Activated T-helper 1 cell treated with Interleukin-2 at 50 U/mL for 16 hours (primary cell): ENCODE measurements around the gene VPS41.

Experiments used
- DNase-seq: peaks from one replicate; pipeline ENCODE4 v3.0.0-alpha.2; 2020; ENCODE audit warnings: low read depth

VPS41 gene

DNA sequence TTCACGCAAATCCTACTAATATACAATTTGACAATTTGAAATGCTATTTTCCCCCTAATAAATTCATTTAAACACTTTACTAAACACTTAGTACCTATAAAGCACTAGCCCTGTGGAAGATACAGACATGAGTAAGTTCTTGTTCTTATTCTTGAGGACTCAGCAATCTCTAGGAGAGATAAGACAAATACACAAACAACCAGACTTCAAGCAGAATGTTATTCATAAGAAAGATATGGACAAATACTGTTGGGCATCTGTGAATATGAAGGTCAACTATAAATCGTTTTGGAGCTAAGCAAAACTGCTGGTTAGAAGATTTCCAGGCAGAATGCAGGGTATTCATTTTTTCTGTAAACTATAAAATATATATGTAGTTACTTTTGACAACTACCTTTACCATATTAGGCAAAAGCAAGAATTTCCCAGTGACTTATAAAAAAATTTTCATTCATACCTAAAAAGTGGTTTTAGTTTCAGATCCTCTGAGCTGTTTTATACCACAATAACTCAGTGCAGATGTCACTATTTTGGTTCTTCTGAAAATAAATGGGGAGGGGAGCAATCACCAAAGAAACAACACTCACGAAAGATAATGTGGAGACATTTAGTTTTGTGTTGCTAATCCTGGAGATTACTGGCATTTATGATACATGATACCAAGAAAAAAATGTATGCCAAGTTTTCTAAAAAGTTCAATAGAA is 3.8 kb downstream of the VPS41 start:
- DNase-seq, result no peak

DNA sequence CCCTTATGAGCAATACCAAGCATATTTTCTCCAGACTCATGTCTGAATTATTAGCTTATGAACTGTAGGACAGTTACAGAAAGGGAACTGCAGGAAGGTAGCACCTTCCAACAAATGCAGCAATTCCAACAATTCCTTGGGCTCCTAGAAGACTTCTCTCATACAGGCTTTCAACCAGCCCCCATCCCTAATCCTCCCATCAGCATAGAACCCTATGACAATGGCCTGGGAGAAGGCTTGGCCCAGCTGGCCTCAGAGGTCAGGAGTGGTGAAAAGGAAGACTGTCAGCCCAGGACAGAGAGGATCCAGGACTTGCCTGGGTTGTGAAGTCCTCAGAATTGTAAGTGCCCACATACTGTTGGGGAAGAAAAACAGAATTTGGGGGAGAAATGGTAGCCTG is 5.9 kb downstream of the VPS41 start:
- DNase-seq, result no peak

DNA sequence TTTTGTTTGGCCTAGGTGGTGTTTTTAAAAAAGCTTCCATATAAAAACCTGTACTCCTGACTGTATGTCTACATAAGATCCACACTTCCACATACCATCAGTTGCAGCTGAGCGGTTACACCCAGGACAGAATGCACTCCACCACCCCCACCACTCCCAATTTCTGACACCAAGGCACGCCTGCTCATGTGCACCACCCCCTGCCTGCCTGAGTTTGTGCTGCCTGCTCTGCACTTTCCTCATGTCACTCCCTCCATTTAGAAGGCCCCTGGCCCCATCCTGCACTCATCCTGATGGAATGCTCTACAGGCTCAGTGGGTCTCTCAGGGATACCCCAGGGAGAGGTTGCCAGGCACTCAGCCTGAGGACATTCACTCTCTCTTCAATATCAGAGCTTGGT is 6.5 kb downstream of the VPS41 start:
- DNase-seq, result no peak

DNA sequence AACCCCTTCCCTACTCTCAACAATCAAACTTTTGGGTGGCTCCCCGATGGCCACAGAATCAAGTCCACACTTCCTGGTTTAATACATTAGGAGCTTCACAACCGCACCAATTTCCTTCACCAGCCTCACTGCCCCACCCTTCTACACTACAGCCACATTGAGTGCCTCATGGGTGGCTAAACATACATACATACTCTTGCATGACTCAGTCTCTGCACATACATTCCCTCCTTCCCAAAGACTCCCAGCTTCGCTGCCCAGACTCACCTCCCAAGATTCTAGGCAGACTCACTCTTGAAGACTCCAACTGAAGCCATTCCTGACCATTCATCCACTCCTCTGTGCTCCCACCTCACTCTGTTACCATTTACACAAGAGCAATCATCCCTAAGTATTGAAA is 15.9 kb downstream of the VPS41 start:
- DNase-seq, result no peak

DNA sequence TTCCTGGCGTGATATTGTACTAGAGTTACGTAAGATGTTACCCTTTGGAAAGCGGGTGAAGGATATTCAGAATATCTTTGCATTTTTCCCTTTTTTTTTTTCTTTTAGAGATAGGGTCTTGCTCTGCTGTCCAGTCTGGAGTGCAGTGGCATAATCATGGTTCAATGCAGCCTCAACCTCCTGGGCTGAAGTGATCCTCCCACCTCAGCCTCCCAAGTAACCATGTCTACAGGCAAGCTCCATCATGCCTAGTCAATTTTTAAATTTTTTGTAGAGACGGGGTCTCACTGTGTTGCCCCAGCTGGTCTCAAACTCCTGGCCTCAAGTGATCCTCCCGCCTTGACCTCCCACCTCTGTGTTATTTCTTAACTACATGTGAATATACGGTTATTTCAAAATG is 18.4 kb downstream of the VPS41 start:
- no peak for DNase-seq

DNA sequence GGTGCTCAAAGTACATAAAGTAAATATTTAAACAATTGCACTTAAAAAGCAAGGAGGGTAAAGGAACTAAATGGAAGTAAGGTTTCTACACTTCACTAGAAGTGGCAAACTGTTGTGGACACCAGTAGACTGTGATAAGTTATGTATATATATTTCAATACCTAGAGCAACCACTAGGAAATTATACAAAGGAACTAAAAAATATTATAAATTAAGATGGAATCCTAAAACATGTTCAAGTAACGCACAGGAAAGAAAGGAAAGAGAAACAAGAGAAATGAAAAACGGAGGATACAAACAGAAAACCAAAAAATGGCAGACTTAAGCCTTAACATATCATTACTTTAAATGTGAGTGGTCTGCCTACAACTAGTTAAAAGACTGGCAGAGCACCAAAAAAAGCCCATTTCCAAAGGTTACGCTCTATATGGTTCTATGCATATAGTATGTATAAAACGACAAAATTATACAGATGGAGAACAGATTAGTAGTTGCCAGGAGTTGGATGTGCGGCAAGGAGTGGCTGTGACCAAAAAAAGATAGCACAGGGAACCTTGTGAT is 19.0 kb downstream of the VPS41 start:
- no peak for DNase-seq

DNA sequence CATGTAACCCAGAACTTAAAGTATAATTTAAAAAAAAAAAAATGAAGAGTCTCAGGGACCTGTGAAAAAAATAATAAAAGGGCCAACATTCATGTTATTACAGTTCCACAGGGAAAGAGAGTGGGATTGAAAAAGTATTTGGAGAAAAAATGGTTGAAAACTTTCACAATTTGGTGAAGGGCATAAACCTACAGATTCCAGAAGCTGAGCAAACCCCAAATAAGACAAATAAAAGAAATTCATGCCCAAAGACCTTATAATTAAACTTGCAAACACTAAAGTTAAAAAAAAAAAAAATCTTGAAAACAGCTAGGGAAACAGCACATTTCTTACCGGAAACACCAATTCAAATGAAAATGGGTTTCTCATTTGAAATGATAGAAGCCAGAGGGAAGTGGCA is 19.9 kb downstream of the VPS41 start:
- DNase-seq, result no peak

DNA sequence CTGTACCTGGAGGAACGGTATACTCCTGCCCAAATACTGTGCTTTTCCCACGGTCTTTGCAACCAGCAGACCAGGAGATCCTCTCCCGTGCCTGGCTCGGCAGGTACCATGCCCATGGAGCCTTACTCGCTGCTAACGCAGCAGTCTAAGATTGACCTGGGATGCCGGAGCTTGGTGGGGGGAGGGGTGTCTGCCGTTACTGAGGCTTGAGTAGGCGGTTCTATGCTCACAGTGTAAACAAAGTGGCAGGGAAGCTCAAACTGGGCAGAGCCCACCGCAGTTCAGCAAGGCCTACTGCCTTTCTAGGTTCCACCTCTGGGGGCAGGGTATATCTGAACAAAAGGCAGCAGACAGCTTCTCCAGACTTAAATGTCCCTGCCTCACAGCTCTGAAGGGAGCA is 22.7 kb downstream of the VPS41 start:
- DNase-seq, result no peak

DNA sequence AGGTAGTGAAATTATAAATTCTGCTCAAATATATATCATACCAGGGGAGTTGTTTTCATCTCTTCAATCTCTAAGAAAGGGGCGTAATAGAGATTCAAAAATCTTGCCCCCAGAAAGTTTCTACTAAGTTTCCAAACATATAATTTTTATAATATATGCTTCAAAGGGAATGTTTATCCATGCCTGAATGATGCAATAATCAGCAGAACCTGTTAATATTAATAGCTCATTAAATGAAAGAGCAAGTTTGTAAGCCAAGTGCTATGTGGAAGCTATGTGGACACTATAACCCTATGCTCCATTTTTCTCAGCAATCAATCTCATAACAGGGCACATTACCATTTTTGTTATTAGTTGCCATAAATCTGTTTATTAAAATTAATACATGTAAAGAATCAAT is 25.3 kb downstream of the VPS41 start:
- no peak for DNase-seq

DNA sequence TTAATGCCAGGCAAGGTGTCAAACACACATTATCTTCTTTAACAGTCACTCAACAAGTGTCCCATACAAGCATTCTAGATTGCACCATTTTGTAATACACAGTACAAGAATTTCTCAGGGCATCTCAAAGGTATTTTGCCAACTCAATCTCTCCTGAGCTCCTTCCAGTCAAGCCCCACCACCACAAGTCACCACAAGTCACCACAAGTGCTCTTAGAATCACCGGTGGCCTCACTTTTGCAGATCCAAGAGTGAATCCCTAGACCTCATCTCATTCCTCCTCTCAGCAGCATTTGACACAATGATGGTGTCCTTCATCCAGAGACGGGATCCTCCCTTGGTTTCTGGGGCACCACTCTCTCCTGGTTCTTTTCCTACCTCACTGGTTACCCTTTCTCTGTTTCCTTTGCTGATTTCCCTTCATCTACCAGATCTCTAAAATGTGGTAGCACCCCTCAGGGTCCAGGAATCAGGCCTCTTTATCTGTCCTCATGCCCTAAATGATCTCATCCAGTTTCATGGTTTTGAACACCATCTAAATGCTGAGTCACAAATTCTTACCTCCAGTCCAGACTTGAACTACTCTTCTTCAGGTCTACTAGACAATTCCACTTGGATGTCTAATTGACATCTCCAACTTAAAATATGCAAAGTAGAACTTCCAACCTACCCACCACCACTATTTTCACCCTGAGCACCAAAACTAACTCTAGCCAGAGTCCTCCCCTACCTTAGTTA is 26.9 kb downstream of the VPS41 start:
- DNase-seq, result no peak

DNA sequence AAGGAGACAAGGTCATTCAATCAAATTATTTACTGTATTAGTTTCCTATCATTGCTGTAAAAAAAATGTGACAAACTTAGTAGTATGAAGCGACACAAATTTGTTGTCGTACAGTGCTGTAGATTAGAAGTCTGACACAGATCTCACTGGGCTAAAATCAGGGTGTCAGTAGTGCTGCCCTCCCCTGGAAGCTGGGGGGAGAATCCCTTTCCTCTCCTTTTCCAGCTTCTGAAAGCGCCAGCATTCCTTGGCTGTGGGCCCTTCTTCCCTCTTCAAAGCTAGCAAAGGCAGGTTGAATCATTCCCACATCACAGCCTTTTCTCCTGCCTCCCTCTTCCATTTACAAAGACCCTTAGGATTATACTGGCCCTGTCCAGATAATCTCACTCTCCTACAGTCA is 28.0 kb downstream of the VPS41 start:
- no peak for DNase-seq

DNA sequence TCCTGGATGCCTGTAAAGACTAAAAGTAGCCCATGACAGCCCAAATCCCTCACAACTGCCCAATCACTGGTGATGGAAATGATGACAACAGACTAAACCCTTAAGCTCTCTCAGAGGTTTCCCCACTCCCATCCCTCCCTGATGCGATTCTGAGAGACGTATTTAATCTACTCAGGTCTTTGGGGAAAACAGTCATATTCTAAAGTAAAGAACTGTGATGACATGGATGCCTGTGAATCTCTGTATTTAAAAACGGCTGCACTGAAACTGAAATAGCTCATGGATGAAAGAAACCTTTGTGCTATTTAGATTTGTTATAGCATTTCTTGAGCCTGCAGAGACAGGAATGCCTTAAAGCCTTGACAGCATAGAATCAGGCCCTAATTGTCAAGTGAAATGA is 28.5 kb downstream of the VPS41 start:
- DNase-seq, result no peak

DNA sequence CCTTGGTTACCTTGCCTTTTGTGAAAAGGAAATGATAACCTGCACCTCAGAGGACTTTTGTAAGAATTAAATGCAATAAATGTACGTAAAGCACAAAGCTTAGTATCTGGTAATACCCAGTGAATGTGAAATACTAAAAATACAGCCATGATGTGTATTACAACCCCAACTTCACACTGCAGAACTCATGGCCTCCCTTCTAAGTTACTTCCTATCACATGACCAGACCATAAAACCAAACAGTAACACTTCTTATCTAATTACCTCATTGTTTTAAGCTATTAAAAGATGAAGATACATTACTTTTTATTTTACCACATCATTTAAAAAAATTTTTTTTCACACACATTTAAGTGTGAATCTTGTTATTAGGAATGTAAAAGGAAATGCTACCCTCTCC is 29.0 kb downstream of the VPS41 start:
- no peak for DNase-seq

DNA sequence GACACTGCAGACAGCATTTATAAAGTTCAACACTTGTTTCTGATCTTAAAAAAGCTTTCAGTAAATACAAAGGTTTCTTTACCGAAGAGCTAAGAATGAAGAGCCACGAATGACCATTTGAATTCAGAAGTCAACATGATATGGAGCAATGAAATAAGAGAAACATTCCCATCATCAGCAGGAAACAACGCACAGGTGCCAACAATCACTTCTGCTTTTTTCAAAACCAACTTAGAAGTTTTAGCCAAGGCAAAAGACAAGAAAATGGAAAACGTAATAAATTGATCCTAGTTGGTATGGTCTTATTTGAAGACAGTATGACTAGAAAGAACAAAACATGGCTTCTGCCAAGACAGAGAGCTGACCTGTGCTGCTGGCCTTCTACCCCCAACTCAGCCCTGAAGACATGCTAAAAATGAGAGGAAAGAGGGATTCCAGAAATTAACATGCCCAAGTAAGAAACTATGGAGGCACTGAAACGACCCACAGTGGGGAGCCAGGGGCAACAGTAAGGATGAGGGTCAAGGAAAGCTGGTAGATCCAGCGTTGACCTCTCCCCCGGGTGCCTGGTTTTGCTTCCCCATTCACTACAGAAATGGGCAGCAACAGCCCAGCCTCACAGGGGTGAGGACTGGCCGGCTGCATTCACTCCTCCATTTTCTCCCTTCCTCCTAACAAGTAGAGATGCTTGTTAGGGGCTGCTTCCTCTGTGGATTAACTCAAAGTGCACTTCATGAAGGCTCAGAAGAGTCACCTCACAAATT is 30.1 kb downstream of the VPS41 start:
- DNase-seq, result no peak

DNA sequence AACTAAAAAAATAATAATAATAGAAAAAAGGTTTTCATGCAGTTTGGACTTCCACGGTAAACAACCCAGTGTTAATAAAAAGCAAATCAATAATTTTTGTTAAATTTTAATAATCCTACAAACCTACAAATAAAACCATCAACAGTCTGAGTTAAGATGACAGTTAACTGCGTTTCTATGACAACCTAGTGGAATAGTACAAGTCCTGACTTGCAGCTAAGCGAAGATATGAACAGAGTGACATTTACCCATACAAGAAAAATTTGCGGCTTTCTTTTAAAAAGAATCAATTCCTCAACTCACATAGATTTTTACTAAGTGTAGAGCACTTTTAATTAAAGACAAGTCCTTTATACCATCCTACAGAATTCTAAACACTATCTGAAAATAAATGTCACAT is 35.6 kb downstream of the VPS41 start:
- no peak for DNase-seq

DNA sequence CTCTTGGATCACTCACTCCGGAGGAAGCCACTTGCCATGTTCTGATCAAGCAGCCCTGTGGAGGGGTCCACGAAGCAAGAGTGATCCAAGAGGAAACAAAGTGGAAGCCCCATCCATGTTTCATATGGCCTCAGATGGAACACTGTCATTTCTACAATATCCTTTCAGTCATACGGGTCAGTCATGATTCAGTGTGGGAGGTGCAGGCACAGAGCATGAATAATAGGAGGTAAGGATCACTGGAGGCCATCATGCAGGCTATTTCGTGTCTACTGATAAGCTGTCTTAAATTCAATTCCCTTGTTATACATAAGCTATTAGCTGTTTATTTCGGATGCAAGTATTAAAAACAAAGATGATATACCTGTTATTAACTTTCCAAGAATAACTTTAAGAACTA is 36.8 kb downstream of the VPS41 start:
- DNase-seq, result no peak

DNA sequence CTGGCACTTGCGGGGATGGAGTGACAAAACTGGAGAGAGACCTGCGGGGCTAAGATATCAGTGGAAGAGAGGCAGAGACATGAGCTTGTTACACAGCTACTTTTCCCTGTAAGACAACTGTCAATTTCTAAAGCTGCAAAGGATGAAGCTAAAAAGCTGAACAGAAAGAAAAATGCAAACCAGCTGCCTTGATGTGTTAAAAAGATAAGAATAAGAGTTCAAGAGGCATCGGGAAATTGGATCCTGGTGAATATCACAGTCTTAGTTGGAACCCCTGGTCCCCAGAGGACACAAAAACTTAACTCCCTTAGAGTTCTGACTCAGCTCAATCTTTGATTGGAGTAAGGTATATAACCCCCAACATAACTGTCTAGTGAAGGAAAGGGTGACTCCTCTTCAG is 38.8 kb downstream of the VPS41 start:
- DNase-seq, result no peak

DNA sequence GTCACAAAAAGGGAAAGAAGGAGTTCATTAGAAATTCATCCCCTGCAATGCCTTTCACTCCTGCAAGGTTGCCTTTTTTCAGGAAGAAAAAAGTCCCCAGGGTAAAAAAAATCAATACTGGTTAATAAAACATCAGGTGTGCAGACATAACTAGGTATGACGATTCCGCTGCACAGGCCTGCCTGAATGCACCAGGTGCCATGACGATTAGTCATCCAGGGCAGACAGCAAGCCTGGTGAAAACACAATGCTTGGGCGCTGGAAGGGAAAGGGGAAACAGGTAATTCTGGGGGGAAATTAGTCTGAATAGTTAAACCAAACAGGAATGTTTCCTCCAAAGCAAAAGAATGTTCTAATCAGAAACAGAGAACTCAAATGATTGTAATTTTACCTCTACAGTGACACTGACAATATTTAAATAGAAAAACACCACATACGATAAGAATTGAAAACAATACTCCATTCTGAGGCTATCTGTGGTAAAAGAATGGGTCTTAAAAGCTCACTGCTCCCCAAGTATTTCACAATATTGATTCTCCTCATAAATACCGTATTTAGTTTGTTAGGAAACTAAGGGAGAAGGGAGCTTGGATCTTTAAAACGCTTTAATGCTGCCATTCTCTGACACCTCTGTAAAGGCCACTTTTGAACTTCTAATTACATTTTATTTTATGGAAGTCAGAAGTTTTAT is 45.2 kb downstream of the VPS41 start:
- no peak for DNase-seq

DNA sequence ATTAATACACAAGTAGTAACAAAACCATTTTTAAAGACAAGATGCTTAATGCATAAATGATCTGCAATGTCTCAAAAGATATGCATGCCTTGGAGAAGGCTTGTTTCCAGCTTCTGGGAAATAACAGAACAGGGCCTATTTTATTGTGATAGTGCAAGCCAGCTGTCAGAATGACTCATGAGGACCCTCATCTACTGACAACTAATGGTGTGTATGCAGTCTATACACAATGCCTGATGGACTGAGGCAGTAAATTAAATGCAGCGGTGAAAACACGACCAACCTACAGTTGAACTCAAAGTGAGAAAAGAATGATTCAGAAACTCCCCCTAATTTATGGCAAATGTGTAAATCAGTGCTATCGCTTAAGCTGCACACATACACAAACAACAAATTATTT is 46.3 kb downstream of the VPS41 start:
- DNase-seq, result no peak

DNA sequence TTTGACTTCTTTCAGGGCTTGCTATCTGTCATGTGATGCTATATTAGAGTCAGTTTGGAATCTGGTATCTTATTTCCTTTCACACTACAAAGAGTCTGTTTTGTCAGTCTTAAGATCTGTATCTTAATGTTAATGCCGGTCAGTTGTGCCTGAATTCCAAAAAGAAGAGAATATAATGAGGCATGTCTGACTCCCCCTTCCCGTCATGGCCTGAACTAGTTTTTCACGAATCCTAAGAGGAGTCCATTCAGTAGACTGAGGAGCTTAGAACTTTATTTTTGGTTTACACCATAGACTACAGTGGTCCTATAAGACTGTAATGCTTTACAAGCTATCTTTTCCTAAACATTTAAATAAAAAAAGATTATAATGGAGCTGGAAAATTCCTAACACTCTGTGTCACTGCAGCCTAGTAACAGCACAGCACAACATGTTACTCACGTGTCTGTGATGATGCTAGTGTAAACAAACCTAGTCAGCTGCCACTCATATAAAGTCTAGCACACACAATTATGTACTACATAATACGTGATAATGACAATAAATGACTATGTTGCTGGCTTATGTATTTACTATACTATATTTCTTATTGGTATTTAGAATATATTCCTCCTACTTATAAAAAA is 50.6 kb downstream of the VPS41 start:
- no peak for DNase-seq

DNA sequence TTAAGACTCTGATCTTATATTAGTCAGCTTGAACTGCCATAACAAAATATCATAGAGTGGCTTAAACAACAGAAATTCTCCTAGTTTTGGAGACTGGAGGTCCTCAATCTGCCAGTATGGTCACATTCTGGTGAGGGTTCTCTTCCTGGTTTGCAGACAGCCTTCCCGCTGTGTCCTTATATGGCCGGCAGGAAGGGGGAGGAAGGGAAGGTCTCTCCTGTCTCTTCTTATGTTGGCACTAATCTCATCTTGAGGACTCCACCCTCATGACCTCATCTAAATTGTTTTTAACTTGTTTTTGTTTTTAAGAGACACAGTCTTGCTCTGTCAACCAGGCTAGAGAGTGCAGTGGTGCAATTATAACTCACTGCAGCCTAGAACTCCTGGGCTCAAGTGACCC is 53.1 kb downstream of the VPS41 start:
- no peak for DNase-seq

DNA sequence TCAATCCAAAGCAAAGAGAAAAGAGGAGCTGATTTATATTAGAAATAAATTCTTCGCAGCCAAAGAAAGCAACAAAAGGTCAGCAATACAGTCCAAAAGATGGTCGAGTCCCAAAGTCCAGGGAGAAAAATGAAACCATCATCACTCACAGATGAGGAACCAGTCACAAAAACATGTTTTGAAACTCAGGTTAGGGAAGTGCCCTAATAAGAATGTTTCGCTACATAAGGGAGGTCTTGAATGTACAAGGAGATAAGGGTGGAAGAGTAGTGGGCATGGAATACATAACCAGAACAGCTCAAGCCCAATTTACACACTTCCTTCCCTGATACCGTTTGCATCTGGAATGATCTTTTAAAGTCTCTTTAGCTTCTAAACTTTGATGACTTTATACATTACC is 53.6 kb downstream of the VPS41 start:
- no peak for DNase-seq
